Nephron (organoid): ENCODE data around the gene RASD1.

Source experiments
- H3K27ac Mint-ChIP-seq, 3 experiments: 2 replicates each; pipeline ENCODE4 v1.8.0; 2020; ENCODE audit warnings: mixed read lengths in 3 of 3, mild to moderate bottlenecking in 2 of 3, moderate library complexity in 1 of 3
- H3K27me3 Mint-ChIP-seq: 2 replicates; pipeline ENCODE4 v1.8.0; 2021; ENCODE audit warnings: low read depth, mild to moderate bottlenecking, moderate library complexity, mixed read lengths
- H3K36me3 Mint-ChIP-seq: 2 replicates; pipeline ENCODE4 v1.8.0; 2020; ENCODE audit warnings: low read depth, mixed read lengths
- H3K4me1 Mint-ChIP-seq: 2 replicates; pipeline ENCODE4 v1.8.0; 2020; ENCODE audit warnings: mixed read lengths
- H3K4me3 Mint-ChIP-seq, 3 experiments: 2 replicates each; pipeline ENCODE4 v1.8.0; 2020; ENCODE audit warnings: mild to moderate bottlenecking in 3 of 3, mixed read lengths in 3 of 3, moderate library complexity in 2 of 3
- H3K9me3 Mint-ChIP-seq: 2 replicates; pipeline ENCODE4 v1.8.0; 2020; ENCODE audit warnings: mixed read lengths
- CTCF ChIP-seq, 3 experiments: fragments of 200-600 bp; sonication (generic); IDR thresholded peaks; one replicate each; pipeline ENCODE4 v1.5.0; 2021; ENCODE audit warnings: antibody characterized with exemption in 3 of 3; ENCODE audit not compliant: unreplicated experiment in 3 of 3

Gene RASD1

GRCh38 chr17:17480593-17481148 is 15.5 kb downstream of the RASD1 start:
- H3K4me1 Mint-ChIP-seq, result peaks cover 50% of the 10 kb centered on the region
- H3K36me3 Mint-ChIP-seq, result peaks cover 16% of the 10 kb centered on the region
- H3K27ac Mint-ChIP-seq, result peak overlapping the region in 1 of 3 experiments; percentile 35
- no peaks in the 10 kb centered on the region for H3K9me3 Mint-ChIP-seq
- TF ChIP-seq CTCF (IDR thresholded peaks at IDR 0.05; ENCODE audit: unreplicated experiment in 3 of 3), result no peak
- no peak overlapping the region for H3K4me3 Mint-ChIP-seq
- H3K27me3 Mint-ChIP-seq, result no peaks in the 10 kb centered on the region

GRCh38 chr17:17479209-17479608 is 17.0 kb downstream of the RASD1 start:
- no peaks in the 10 kb centered on the region for H3K9me3 Mint-ChIP-seq
- peaks cover 9% of the 10 kb centered on the region for H3K36me3 Mint-ChIP-seq

GRCh38 chr17:17476865-17477467 is 19.2 kb downstream of the RASD1 start, which contains the start of gene MED9:
MED9 (plus strand) TSS chr17:17477000; CDS start chr17:17477042, 42 bp downstream.
- peaks cover 44% of the 10 kb centered on the region for H3K4me1 Mint-ChIP-seq
- peak within 1 kb of the TSS; percentile 93 to 96 (median 96) for H3K4me3 Mint-ChIP-seq
- H3K27me3 Mint-ChIP-seq, result peaks cover 4% of the 10 kb centered on the region
- no peak for TF ChIP-seq CTCF (IDR thresholded peaks at IDR 0.05; ENCODE audit: unreplicated experiment in 3 of 3)
- H3K36me3 Mint-ChIP-seq, result peaks cover 6% of the 10 kb centered on the region
- peak within 1 kb of the TSS; percentile 71 to 93 (median 92) for H3K27ac Mint-ChIP-seq
- no peaks in the 10 kb centered on the region for H3K9me3 Mint-ChIP-seq

More at GRCh38 chr17:17479209-17479608, 17.0 kb downstream of the RASD1 start:
- Mint-ChIP-seq H3K27me3 (no peaks in the 10 kb centered on the region), H3K27ac (no peak overlapping the region), H3K4me1 (peaks cover 50% of the 10 kb centered on the region), H3K4me3 (peak overlapping the region; percentile 57 to 78 (median 61))
- TF ChIP-seq CTCF (IDR thresholded peaks at IDR 0.05; ENCODE audit: unreplicated experiment in 3 of 3), result no peak

- Mint-ChIP-seq H3K27me3 (peaks cover 10% of the 10 kb centered on the region), H3K9me3 (no peaks in the 10 kb centered on the region), H3K4me3 (peak overlapping the region in 1 of 3 experiments; percentile 5), H3K4me1 (peaks cover 25% of the 10 kb centered on the region), H3K36me3 (peaks cover 4% of the 10 kb centered on the region), H3K27ac (no peak overlapping the region)
- TF ChIP-seq CTCF (IDR thresholded peaks at IDR 0.05; ENCODE audit: unreplicated experiment in 3 of 3), result no peak
These were observed 21.9 kb downstream of the RASD1 start for GRCh38 chr17:17474341-17474740.

GRCh38 chr17:17472333-17472920 is 23.8 kb downstream of the RASD1 start:
- no peaks in the 10 kb centered on the region for H3K36me3 Mint-ChIP-seq
- TF ChIP-seq CTCF (IDR thresholded peaks at IDR 0.05; ENCODE audit: unreplicated experiment in 3 of 3), result no peak
- H3K27ac Mint-ChIP-seq, result no peak overlapping the region
- no peak overlapping the region for H3K4me3 Mint-ChIP-seq
- H3K27me3 Mint-ChIP-seq, result peaks cover 10% of the 10 kb centered on the region
- H3K4me1 Mint-ChIP-seq, result peaks cover 22% of the 10 kb centered on the region
- H3K9me3 Mint-ChIP-seq, result no peaks in the 10 kb centered on the region
